K562 (cell line): ENCODE results near the gene OR10H5. TPM values are rescaled to one million over a fixed set of nuclear protein-coding genes. Genes with fewer than 3 reads are reported as not detected.

ENCODE experiments used
- ATAC-seq: fragments of 200-7000 bp; cut with Tn5 transposase; 3 replicates; pipeline ENCODE4 v1.9.1; 2020; ENCODE audit warnings: moderate library complexity
- BruUV-seq: library from RNA; stranded (reverse); fragments of 400-500 nt; replicated peaks from 2 replicates; lab custom pipeline; 2021; lab: Mats Ljungman, UMichigan
- CTCF ChIA-PET: fragments of 300-600 bp; formaldehyde crosslinking; extraction: SDS; loops from one replicate; lab custom pipeline; 2021; ENCODE audit warnings: low intra/inter-chr PET ratio; lab: Yijun Ruan, JAX
- POLR2A ChIA-PET: fragments of 300-600, 350-650 bp; sonication (Branson Sonifier 250); formaldehyde crosslinking; extraction: SDS; loops from one replicate; lab custom pipeline; 2021; ENCODE audit warnings: antibody characterized with exemption, inconsistent platforms; lab: Yijun Ruan, JAX
- DNase-seq, 4 experiments: peaks; one replicate each; pipeline versions ENCODE4 v3.0.0 to v3.0.0-alpha.2; 2011 to 2018; ENCODE audit warnings: low spot score in 3 of 4, mixed read lengths in 3 of 4; ENCODE audit errors: extremely low read depth in 1 of 4
- FAIRE-seq: peaks from 2 replicates; lab custom pipeline; 2011; peaks lifted over from hg19 to GRCh38; lab: Jason Lieb, UNC
- H2AFZ ChIP-seq: 2 replicates; pipeline ENCODE4 v1.6.0; 2011; ENCODE audit warnings: low read depth, low read length, control low read depth, inconsistent platforms
- H3K27ac ChIP-seq: fragments of 200-600 bp; 3 replicates; pipeline ENCODE4 v1.8.0; 2011; ENCODE audit warnings: low read depth, mild to moderate bottlenecking, control low read depth, inconsistent platforms, low read length, moderate library complexity, mixed read lengths; ENCODE audit errors: extremely low read depth
- H3K27me3 ChIP-seq, 2 experiments: fragments of 300-600 bp in 1 of 2; 2 replicates in 1 of 2; 3 replicates in 1 of 2; pipeline versions ENCODE4 v1.6.0 to v1.8.0; 2011; ENCODE audit warnings: inconsistent platforms in 2 of 2, low read length in 2 of 2, mild to moderate bottlenecking in 1 of 2, mixed read lengths in 1 of 2, moderate library complexity in 1 of 2; ENCODE audit not compliant: control insufficient read depth in 2 of 2, insufficient read depth in 2 of 2
- H3K36me3 ChIP-seq: fragments of 300-600 bp; 3 replicates; pipeline ENCODE4 v1.8.0; 2011; ENCODE audit warnings: mild to moderate bottlenecking, low read length, inconsistent platforms; ENCODE audit not compliant: control insufficient read depth, insufficient read depth
- H3K4me1 ChIP-seq, 2 experiments: fragments of 200-600 bp in 1 of 2; replicated peaks in 1 of 2; 2 replicates in 1 of 2; 3 replicates in 1 of 2; pipeline versions ENCODE4 v1.5.1 to v1.8.0; 2011; ENCODE audit warnings: inconsistent platforms in 2 of 2, low read length in 2 of 2, mild to moderate bottlenecking in 1 of 2, mixed read lengths in 1 of 2, moderate library complexity in 1 of 2; ENCODE audit not compliant: control insufficient read depth in 2 of 2, insufficient read depth in 2 of 2
- H3K4me2 ChIP-seq: 2 replicates; pipeline ENCODE4 v1.6.1; 2011; ENCODE audit warnings: low read length, control low read depth, inconsistent platforms, mixed read lengths; ENCODE audit not compliant: insufficient read depth
- H3K4me3 ChIP-seq: fragments of 200-600 bp; sonication (generic), shearing (Covaris generic); 2 replicates; pipeline ENCODE4 v1.5.1; 2016; ENCODE audit warnings: control low read depth, inconsistent platforms
- H3K79me2 ChIP-seq: fragments of 200-600 bp; 3 replicates; pipeline ENCODE4 v1.8.0; 2011; ENCODE audit warnings: low read length, inconsistent platforms; ENCODE audit not compliant: control insufficient read depth, insufficient read depth
- H3K9ac ChIP-seq, 2 experiments: 2 replicates each; pipeline versions ENCODE4 v1.6.0 to v1.6.1; 2011; ENCODE audit warnings: low read depth in 2 of 2, low read length in 2 of 2, control low read depth in 1 of 2, inconsistent platforms in 1 of 2, mild to moderate bottlenecking in 1 of 2, mixed read lengths in 1 of 2; ENCODE audit not compliant: insufficient read depth in 1 of 2
- H3K9me1 ChIP-seq: one replicate; pipeline ENCODE4 v1.6.0; 2011; ENCODE audit warnings: inconsistent platforms, mild to moderate bottlenecking, low read length, moderate library complexity; ENCODE audit not compliant: control insufficient read depth, insufficient read depth
- H3K9me3 ChIP-seq: replicated peaks from 2 replicates; pipeline ENCODE4 v1.5.1; 2011; ENCODE audit warnings: low read depth, low read length, inconsistent platforms; ENCODE audit not compliant: control insufficient read depth, insufficient read depth
- H4K20me1 ChIP-seq: replicated peaks from 2 replicates; pipeline ENCODE4 v1.6.1; 2011; ENCODE audit warnings: low read length, inconsistent platforms, mixed read lengths; ENCODE audit not compliant: control insufficient read depth, insufficient read depth
- PTRF ChIP-seq: fragments of 450-650 bp; IDR thresholded peaks from 2 replicates; pipeline ENCODE4 v1.6.1; 2016; ENCODE audit warnings: mild to moderate bottlenecking, missing genetic modification characterization, missing compliant biosample characterization
- RFX1 ChIP-seq: fragments of 450-650 bp; IDR thresholded peaks from 2 replicates; pipeline ENCODE4 v1.6.1; 2016; ENCODE audit warnings: mild to moderate bottlenecking, moderate library complexity
- YY1 ChIP-seq, 3 experiments: IDR thresholded peaks; 2 replicates each; pipeline ENCODE4 v1.6.1; 2011; ENCODE audit warnings: low read length in 2 of 3, mild to moderate bottlenecking in 2 of 3, moderate library complexity in 2 of 3, borderline replicate concordance in 1 of 3, control low read depth in 1 of 3, low read depth in 1 of 3; ENCODE audit not compliant: insufficient read depth in 3 of 3, insufficient replicate concordance in 2 of 3, control insufficient read depth in 1 of 3, insufficient read length in 1 of 3; ENCODE audit errors: extremely low read depth in 1 of 3
- WGBS: fragments of 100-300 bp; shearing (Covaris generic); methylation state at CpG from one replicate; pipeline ENCODE4 v1.1.6; 2016; ENCODE audit warnings: low coverage, mixed read lengths; ENCODE audit not compliant: insufficient coverage; ENCODE audit errors: missing lambda C conversion rate; 5-methylcytosine and 5-hydroxymethylcytosine counted together
- in situ Hi-C: fragments of 300-500 bp; cut with MboI; formaldehyde crosslinking; loops from 4 replicates; pipeline ENCODE4 v1.15.0; 2018; ENCODE audit warnings: inconsistent platforms, mixed read lengths
- intact Hi-C: fragments of 100-400 bp; cut with micrococcal nuclease; formaldehyde crosslinking; loops from 2 replicates; pipeline ENCODE4 v1.14.2; 2022
- polyA plus RNA-seq, 8 experiments: library from polyadenylated mRNA; depleted of rRNA in 4 of 8; stranded (reverse) in 5 of 8; unstranded in 3 of 8; fragments of >200 nt; fragmentation: Nextera tagmentation in 2 of 8; fragmentation: Illumina TruSeq in 1 of 8; extraction: Ambion mirVana in 2 of 8; extraction: Trizol in 1 of 8; gene quantifications; 2 replicates each; pipeline versions ENCODE4 v1.2.1 to v1.2.3, GENCODE V29; 2011 to 2014; ENCODE audit warnings: inconsistent platforms in 1 of 8, missing spikeins in 1 of 8
- total RNA-seq, 7 experiments: library from RNA; depleted of rRNA in 6 of 7; stranded (reverse); fragments of >200 nt in 6 of 7; fragmentation: Illumina TruSeq in 2 of 7; extraction: Trizol in 2 of 7; gene quantifications; 2 replicates each; pipeline versions ENCODE4 v1.2.1 to v1.2.3, GENCODE V29; 2011 to 2021; ENCODE audit warnings: low replicate concordance in 1 of 7
- TF ChIP-seq, protein P1 (sequence below): fragments of 450-650 bp; formaldehyde crosslinking; IDR thresholded peaks from 2 replicates; pipeline ENCODE4 v1.4.0; 2020; ENCODE audit warnings: mild to moderate bottlenecking, moderate library complexity
- TF ChIP-seq, protein P2 (sequence below), 2 experiments: fragments of 450-650 bp; formaldehyde crosslinking in 1 of 2; IDR thresholded peaks; 2 replicates each; pipeline versions ENCODE4 v1.4.0 to v1.6.1; 2014 to 2020; ENCODE audit warnings: mild to moderate bottlenecking in 2 of 2, borderline replicate concordance in 1 of 2, low read depth in 1 of 2

The OR10H5 gene
- total and polyA plus RNA-seq, 9 of the 15 experiments (the other 6 are each of a cell fraction or from before 2014, with no cell fraction given) = not detected

DNA sequence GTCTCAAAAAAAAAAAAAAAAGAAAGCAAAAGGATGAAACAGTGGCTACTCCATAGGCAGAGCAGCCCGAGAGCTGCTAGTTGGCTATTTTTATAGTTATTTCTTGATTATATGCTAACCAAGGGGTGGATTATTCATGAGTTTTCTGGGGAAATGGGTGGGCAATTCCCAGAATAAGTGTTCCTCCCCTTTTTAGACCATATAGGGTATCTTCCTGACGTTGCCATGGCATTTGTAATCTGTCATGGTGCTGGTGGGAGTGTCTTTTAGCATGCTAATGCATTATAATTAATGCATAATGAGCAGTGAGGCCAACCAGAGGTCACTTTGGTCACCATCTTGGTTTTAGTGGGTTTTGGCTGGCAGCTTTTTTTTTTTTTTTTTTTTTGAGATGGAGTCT is 53.4 kb downstream of the OR10H5 start (continued):
- TF ChIP-seq PTRF = no peak
- peak; percentile 76 for TF ChIP-seq RFX1
- peak in 1 of 3 experiments; percentile 33 for TF ChIP-seq YY1 (IDR thresholded peaks at IDR 0.05; ENCODE audit: borderline replicate concordance in 1 of 3, control insufficient read depth in 1 of 3, extremely low read depth in 1 of 3, insufficient read depth in 3 of 3, insufficient read length in 1 of 3, insufficient replicate concordance in 2 of 3, low read depth in 1 of 3, low read length in 2 of 3)
- TF ChIP-seq, protein P1, sequence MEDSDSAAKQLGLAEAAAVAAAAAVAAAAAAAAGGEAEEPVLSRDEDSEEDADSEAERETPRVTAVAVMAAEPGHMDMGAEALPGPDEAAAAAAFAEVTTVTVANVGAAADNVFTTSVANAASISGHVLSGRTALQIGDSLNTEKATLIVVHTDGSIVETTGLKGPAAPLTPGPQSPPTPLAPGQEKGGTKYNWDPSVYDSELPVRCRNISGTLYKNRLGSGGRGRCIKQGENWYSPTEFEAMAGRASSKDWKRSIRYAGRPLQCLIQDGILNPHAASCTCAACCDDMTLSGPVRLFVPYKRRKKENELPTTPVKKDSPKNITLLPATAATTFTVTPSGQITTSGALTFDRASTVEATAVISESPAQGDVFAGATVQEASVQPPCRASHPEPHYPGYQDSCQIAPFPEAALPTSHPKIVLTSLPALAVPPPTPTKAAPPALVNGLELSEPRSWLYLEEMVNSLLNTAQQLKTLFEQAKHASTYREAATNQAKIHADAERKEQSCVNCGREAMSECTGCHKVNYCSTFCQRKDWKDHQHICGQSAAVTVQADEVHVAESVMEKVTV (CRISPR knock-in tag) = no peak

DNA sequence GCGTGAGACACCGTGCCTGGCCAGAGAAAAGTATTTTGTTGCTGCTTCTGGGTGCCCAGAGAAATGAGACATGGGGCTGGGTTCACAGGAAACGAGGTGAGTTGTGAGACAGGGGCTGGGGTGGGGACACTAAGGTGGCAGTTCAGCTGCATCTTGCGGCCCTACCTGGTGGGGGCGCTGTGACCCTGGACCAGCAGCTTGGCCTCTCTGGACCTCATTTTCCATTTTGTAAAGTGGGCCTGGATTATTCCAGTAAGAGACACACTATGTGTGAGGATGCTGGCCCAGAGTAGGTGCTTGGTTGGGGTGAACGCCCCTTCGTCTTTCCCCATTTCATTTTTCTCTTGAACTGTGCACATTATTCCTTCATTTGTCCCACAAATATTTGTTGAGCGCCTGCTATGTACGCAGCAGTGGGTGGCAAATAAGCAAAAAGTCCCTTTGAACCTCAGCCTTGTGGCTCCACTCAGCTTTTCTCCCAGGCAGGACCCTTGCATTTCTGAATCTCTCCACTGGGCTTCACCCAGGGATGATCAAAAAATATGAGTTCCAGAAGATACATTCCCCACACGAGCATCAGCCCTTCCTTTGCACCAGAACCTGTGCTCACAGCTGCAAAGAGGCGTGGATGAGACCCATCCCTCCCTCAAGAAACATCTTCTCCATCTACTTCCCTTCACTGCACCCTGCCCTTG is 54.6 kb downstream of the OR10H5 start:
- Histone ChIP-seq H3K27me3 (no peaks in the 10 kb centered on the region), H3K9ac (no peak overlapping the region; a peak in 1 of 4 replicates), H3K4me3 (no peak overlapping the region), H3K9me3 (no peaks in the 10 kb centered on the region), H3K27ac (no peak overlapping the region), H4K20me1 (no peaks in the 10 kb centered on the region), H3K36me3 (no peaks in the 10 kb centered on the region), H3K79me2 (peaks cover 9% of the 10 kb centered on the region; the same call in 2 of the 3 replicates), H3K4me1 (peaks cover 25 to 42% of the 10 kb centered on the region in 2 experiments), H2AFZ (no peak overlapping the region), H3K4me2 (no peak overlapping the region), H3K9me1 (peaks cover 3% of the 10 kb centered on the region)
- POLR2A ChIA-PET = interaction anchor here (1.0 kb wide), 2 partner anchors 23 to 761 kb away, joined by 3 to 4 read pairs; no protein-coding TSS in a partner anchor
- intact Hi-C loops (loop anchor here (10.0 kb wide), 1 partner anchor 343 kb away; the partner anchor contains the start of gene FAM32A), in situ Hi-C loops (no loop called here)
- BruUV-seq = no TSS peak
- 64% methylated on average over 10 of the region's 11 CpGs for WGBS
- no peak for ATAC-seq
- no peak for FAIRE-seq
- CTCF ChIA-PET = interaction anchor here (0.6 kb wide), 1 partner anchor 101 kb away, joined by 3 read pairs; no protein-coding TSS in a partner anchor
- DNase-seq = peak; percentile 47 to 53 (median 48)
- TF ChIP-seq, protein P2, sequence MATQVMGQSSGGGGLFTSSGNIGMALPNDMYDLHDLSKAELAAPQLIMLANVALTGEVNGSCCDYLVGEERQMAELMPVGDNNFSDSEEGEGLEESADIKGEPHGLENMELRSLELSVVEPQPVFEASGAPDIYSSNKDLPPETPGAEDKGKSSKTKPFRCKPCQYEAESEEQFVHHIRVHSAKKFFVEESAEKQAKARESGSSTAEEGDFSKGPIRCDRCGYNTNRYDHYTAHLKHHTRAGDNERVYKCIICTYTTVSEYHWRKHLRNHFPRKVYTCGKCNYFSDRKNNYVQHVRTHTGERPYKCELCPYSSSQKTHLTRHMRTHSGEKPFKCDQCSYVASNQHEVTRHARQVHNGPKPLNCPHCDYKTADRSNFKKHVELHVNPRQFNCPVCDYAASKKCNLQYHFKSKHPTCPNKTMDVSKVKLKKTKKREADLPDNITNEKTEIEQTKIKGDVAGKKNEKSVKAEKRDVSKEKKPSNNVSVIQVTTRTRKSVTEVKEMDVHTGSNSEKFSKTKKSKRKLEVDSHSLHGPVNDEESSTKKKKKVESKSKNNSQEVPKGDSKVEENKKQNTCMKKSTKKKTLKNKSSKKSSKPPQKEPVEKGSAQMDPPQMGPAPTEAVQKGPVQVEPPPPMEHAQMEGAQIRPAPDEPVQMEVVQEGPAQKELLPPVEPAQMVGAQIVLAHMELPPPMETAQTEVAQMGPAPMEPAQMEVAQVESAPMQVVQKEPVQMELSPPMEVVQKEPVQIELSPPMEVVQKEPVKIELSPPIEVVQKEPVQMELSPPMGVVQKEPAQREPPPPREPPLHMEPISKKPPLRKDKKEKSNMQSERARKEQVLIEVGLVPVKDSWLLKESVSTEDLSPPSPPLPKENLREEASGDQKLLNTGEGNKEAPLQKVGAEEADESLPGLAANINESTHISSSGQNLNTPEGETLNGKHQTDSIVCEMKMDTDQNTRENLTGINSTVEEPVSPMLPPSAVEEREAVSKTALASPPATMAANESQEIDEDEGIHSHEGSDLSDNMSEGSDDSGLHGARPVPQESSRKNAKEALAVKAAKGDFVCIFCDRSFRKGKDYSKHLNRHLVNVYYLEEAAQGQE (IDR thresholded peaks at IDR 0.05; ENCODE audit: borderline replicate concordance) = 0 out of 2 replicates have a peak, but pooled peaks have one; percentile 31
- TF ChIP-seq, protein P2 (CRISPR knock-in tag; IDR thresholded peaks at IDR 0.05; ENCODE audit: low read depth) = no peak
